Bronchus fibroblast of lung (primary cell): ENCODE measurements around the gene BMP15. TPM values are rescaled to one million over a fixed set of nuclear protein-coding genes. Genes with fewer than 3 reads are reported as not detected.

ENCODE experiments used
- total RNA-seq: library from RNA; depleted of rRNA; stranded (reverse); fragments of >200 nt; gene quantifications from 2 replicates; pipeline ENCODE4 v1.2.3, GENCODE V29; 2015

BMP15 gene
- not detected in 2 replicates for total RNA-seq

DNA sequence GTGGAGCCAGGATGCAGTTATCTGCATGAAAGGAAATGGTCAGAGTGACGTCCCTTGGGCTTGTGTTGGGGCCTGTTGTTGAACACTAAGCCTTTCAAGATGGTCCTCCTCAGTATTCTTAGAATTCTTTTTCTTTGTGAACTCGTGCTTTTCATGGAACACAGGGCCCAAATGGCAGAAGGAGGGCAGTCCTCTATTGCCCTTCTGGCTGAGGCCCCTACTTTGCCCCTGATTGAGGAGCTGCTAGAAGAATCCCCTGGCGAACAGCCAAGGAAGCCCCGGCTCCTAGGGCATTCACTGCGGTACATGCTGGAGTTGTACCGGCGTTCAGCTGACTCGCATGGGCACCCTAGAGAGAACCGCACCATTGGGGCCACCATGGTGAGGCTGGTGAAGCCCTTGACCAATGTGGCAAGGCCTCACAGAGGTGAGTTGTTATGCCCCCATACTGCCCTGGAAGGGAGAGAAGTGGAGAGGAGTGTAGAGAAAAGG is at the start of gene BMP15:
Gene BMP15 (plus strand): TSS at position 51 of the 492 bp plus-strand sequence. CDS start 49 bp downstream, at position 100.

Other genes starting within 250 kb of the BMP15 start
- gene SHROOM4, start 96.5 kb upstream of the BMP15 start, total RNA-seq, result 0.59 and 0.84 TPM in 2 replicates